ENCODE measurements around the gene RELB.

Gene RELB

GRCh38 chr19:45079911-45080370 lies 78.7 kb downstream of the RELB start (continued):
- TF ChIP-seq ZNF70 (CRISPR knock-in tag; IDR thresholded peaks at IDR 0.05): no peak
- TF ChIP-seq CSDC2 (CRISPR knock-in tag; IDR thresholded peaks at IDR 0.05): no peak
- no peak for TF ChIP-seq ESRRG (CRISPR knock-in tag; IDR thresholded peaks at IDR 0.05)
- no peak for TF ChIP-seq ISL1 (CRISPR knock-in tag; IDR thresholded peaks at IDR 0.05)
- no peak for TF ChIP-seq ZNF8 (CRISPR knock-in tag; IDR thresholded peaks at IDR 0.05)
- no peak for TF ChIP-seq RARB (CRISPR knock-in tag; IDR thresholded peaks at IDR 0.05)
- no peak for TF ChIP-seq OSR1 (CRISPR knock-in tag; IDR thresholded peaks at IDR 0.05)
- no peak for TF ChIP-seq CSRNP3 (CRISPR knock-in tag; IDR thresholded peaks at IDR 0.05)

- TF ChIP-seq PPARA (CRISPR knock-in tag; IDR thresholded peaks at IDR 0.05; ENCODE audit: borderline replicate concordance) (no peak), BACH2 (CRISPR knock-in tag; IDR thresholded peaks at IDR 0.05; ENCODE audit: borderline replicate concordance) (no peak)
- ATAC-seq: no peak
Measured at GRCh38 chr19:45082170-45082569, 80.9 kb downstream of the RELB start.

- ATAC-seq: no peak
- no peak for TF ChIP-seq ZNF8 (CRISPR knock-in tag; IDR thresholded peaks at IDR 0.05)
- no peak for TF ChIP-seq CSRNP3 (CRISPR knock-in tag; IDR thresholded peaks at IDR 0.05)
- no peak for TF ChIP-seq POU6F1 (CRISPR knock-in tag; IDR thresholded peaks at IDR 0.05; ENCODE audit: borderline replicate concordance, low read depth)
- no peak for TF ChIP-seq GLIS3 (CRISPR knock-in tag; IDR thresholded peaks at IDR 0.05)
- no peak for TF ChIP-seq TCF4 (CRISPR knock-in tag; IDR thresholded peaks at IDR 0.05; ENCODE audit: borderline replicate concordance)
Measured at GRCh38 chr19:45086480-45086879, 85.2 kb downstream of the RELB start.

- no peak for TF ChIP-seq ZFP30 (CRISPR knock-in tag; IDR thresholded peaks at IDR 0.05)
- no peak for TF ChIP-seq ISL1 (CRISPR knock-in tag; IDR thresholded peaks at IDR 0.05)
- no peak for TF ChIP-seq ZNF8 (CRISPR knock-in tag; IDR thresholded peaks at IDR 0.05)
- no peak for TF ChIP-seq SNAI2 (CRISPR knock-in tag; IDR thresholded peaks at IDR 0.05)
- no peak for TF ChIP-seq TOX (CRISPR knock-in tag; IDR thresholded peaks at IDR 0.05; ENCODE audit: borderline replicate concordance)
- TF ChIP-seq BACH2 (CRISPR knock-in tag; IDR thresholded peaks at IDR 0.05; ENCODE audit: borderline replicate concordance): no peak
- TF ChIP-seq TCF4 (CRISPR knock-in tag; IDR thresholded peaks at IDR 0.05; ENCODE audit: borderline replicate concordance): no peak
- no peak for TF ChIP-seq ARNTL (CRISPR knock-in tag; IDR thresholded peaks at IDR 0.05; ENCODE audit: borderline replicate concordance, low read depth)
- no peak for TF ChIP-seq CSRNP3 (CRISPR knock-in tag; IDR thresholded peaks at IDR 0.05)
- TF ChIP-seq ZNF70 (CRISPR knock-in tag; IDR thresholded peaks at IDR 0.05): no peak
- TF ChIP-seq CREB5 (CRISPR knock-in tag; IDR thresholded peaks at IDR 0.05; ENCODE audit: low read depth): no peak
- TF ChIP-seq CSDC2 (CRISPR knock-in tag; IDR thresholded peaks at IDR 0.05): no peak
- no peak for TF ChIP-seq TSHZ2 (CRISPR knock-in tag; IDR thresholded peaks at IDR 0.05)
- no peak for TF ChIP-seq POU6F1 (CRISPR knock-in tag; IDR thresholded peaks at IDR 0.05; ENCODE audit: borderline replicate concordance, low read depth)
- TF ChIP-seq PPARA (CRISPR knock-in tag; IDR thresholded peaks at IDR 0.05; ENCODE audit: borderline replicate concordance): no peak
- no peak for TF ChIP-seq ZNF565 (CRISPR knock-in tag; conservative IDR thresholded peaks at IDR 0.05; ENCODE audit: low read depth)
- no peak for TF ChIP-seq GLIS3 (CRISPR knock-in tag; IDR thresholded peaks at IDR 0.05)
- no peak for TF ChIP-seq RARB (CRISPR knock-in tag; IDR thresholded peaks at IDR 0.05)
- no peak for TF ChIP-seq OSR1 (CRISPR knock-in tag; IDR thresholded peaks at IDR 0.05)
- no peak for TF ChIP-seq PATZ1 (CRISPR knock-in tag; IDR thresholded peaks at IDR 0.05; ENCODE audit: borderline replicate concordance)
Measured at GRCh38 chr19:45087531-45087930, 86.3 kb downstream of the RELB start.

More at GRCh38 chr19:45087531-45087930, 86.3 kb downstream of the RELB start:
- no peak for ATAC-seq

Measured in SK-N-SH treated with all-trans-retinoic acid at 6 μM for 48 hours (cell line).